ENCODE results near the gene RNASE1.
"Not testable (repeated sequence)": the region's sequence is repeated elsewhere in the genome, so short reads cannot be mapped to it uniquely, and the experiment has no call there.

The RNASE1 gene

DNA sequence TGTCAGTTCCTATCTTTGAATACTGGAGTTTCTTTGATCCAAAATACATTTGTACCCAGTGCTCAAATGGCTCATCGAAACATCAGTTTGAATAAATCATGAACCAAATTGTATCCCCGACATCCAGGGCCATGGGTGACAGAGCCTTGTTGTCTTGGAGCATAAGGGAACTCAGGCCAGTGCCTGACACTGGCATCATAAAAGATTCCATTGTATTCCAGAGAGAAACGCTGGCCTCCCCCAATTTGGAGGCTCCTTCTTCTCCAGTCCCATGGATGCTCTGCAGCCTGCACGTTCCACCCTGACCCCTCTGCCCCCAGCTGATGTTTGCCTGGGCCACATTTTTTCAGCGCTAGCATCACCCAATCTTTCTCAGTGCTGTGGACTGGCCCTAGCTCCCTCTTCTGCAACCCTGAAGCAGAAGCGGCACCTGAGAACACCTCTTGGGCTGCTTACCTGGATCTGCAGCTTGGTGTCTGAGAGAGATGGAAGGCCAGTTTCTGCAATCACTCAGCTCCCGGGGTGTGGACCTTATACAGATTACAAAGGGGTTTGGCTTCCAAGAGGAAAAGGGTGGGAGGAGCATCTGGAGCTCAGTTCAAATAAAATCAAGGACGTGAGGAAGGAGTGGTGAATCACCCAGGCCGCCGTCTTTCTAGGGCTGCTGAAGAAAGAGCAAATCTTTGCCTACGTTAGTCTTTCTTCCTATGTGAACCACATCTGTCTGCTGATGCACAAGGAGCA is at the start of gene RNASE1:
Gene RNASE1, minus strand, starts transcription at position 504 of the 744 bp plus-strand sequence. CDS start 776 bp downstream, outside the sequence.
- no peak for DNase-seq (ENCODE audit: low read depth in 2 of 2)

GRCh38 chr14:20848955-20849570 is 46.4 kb upstream of the RNASE1 start:
- DNase-seq (ENCODE audit: low read depth in 2 of 2), result no peak

DNA sequence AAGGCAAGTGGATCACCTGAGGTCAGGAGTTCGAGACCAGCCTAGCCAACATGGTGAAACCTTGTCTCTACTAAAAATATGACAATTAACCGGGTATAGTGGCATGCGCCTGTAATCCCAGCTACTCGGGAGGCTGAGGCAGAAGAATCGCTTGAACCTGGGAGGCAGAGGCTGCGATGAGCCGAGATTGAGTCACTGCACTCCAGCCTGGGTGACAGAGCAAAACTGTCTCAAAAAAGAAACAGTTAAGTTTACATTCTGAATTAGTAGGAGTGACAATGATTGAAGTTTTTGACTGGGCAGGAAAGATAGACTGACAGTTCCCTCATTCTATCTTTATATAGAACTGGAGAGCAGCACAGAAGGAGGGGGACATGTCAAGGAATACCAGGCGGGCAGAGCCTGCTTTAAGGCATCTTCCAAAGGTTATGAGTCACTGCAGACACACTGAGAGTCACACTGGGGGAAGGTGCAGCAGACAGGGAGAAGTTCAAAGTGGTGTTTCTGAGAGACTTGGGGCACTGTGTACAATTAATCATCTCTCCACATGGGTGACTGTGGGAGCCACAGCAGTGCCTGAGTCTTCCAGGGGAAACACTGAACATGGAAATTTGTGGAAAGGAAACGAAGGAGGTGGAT is 45.8 kb upstream of the RNASE1 start:
- no peak for DNase-seq (ENCODE audit: low read depth in 2 of 2)

- DNase-seq (ENCODE audit: low read depth in 2 of 2), result no peak
Measured at GRCh38 chr14:20846560-20846959, 43.9 kb upstream of the RNASE1 start.

- no peak for DNase-seq (ENCODE audit: low read depth in 2 of 2)
Measured at GRCh38 chr14:20841096-20841495, 38.5 kb upstream of the RNASE1 start.

GRCh38 chr14:20837831-20838230 is 35.2 kb upstream of the RNASE1 start:
- no peak for DNase-seq (ENCODE audit: low read depth in 2 of 2)

- DNase-seq (ENCODE audit: low read depth in 2 of 2), result no peak
Measured at GRCh38 chr14:20836668-20837338, 34.2 kb upstream of the RNASE1 start.

DNA sequence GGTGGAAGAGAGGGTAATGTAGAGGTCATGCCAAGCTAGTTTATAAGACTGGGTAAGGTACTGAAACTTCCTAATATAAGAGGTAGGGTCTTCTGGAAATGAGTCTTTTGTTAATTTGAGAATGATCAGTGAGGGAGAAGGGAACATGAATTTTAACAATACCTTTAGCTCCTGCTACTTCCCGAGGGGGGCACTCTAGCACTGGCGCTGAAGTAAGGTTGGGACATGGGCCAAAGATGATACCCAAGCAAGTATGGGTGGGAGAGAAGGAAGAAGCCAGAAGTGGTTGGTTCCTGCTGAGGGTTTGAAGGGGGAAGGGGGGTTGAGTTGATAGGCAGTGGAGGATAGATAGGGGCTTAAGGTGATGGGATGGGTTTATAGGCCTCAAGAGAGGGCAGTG is 32.3 kb upstream of the RNASE1 start:
- no peak for DNase-seq (ENCODE audit: low read depth in 2 of 2)

DNA sequence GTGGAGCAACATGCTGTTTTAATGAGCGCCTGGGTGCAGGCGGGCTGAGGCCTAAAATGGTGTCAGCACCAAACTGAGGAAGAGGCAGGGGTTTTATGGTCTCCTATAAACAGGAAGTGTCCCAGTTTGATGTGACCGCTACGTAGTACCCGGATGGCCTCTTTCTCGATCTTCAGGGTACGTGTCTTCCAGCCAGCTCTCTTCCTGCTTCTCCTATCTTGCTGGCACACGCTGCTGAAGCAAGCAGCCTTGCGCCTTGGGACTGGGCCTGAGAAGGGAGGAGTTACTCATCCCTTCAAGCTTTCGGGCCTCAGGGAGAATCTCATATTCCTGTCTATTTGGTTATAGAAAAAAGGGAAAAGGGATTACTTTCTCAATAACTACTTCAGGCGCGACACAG is 28.2 kb upstream of the RNASE1 start:
- no peak for DNase-seq (ENCODE audit: low read depth in 2 of 2)

DNA sequence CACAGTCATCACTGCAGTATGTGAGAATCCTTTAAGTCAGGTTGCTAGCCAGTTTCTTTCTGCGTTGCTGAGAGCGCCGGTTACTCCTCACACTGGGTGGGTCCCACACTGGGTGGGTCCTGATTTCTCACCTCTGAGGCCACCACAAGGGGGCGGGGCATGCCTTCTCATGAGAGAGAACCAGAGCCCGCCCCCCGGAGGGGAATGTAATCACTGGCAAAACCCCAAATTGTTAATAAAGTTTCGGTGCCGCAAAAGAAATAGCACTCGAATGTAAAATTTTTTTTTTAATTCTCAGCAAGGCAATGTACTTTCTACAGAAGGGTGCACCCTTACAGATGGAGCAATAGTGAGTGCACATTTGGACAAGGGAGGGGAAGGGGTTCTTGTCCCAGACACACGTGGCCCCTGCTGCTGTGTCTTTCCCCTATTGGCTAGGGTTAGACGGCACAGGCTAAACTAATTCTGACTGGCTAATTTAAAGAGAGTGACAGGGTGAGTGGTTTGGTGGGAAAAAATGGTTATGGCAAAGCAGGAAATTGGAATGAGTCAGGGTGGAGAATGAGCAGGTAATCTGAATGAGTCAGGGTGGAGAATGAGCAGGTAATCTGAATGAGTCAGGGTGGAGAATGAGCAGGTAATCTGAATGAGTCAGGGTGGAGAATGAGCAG is 25.5 kb upstream of the RNASE1 start:
- DNase-seq (ENCODE audit: low read depth in 2 of 2), result not testable (repeated sequence)

DNA sequence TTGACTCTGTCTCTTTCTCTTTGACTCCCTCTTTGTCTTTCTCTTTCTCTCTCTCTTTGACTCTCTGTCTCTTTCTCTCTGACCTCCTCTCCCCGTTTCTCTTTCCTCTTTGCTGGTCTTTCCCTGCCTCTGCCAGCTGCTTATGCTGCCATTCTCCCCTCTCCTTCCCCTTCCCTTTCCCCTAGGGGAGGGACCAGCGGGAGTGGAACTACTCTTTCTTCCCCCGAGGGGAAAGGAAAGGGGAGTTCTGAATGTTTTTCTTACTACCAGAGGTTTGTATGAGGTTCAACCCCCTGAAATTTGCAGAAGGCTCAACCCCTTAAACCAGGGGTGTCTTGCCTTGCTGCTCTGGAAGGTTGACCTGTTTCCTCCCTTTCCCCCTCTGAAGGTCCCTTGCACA is 24.7 kb upstream of the RNASE1 start:
- DNase-seq (ENCODE audit: low read depth in 2 of 2), result no peak

DNA sequence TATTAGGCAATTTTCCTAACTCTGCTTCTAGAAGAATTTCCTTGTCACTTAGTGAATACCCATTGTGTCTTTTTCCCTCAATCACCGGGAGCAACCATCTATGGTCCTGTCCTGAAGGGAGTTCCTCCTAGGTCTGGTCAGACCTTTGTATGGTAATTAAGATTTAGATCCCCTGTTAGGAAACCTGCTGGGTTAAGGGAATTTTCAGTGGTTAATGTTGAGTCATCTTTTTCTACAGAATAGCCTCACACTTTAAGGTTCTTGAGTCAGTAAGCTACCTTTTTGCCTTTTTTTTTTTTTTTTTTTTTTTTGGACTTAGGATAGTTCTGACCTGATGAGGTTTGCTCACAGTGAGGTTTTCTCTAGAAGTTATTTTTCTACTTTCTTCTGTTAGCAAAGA is 24.0 kb upstream of the RNASE1 start:
- not testable (repeated sequence) for DNase-seq (ENCODE audit: low read depth in 2 of 2)

DNA sequence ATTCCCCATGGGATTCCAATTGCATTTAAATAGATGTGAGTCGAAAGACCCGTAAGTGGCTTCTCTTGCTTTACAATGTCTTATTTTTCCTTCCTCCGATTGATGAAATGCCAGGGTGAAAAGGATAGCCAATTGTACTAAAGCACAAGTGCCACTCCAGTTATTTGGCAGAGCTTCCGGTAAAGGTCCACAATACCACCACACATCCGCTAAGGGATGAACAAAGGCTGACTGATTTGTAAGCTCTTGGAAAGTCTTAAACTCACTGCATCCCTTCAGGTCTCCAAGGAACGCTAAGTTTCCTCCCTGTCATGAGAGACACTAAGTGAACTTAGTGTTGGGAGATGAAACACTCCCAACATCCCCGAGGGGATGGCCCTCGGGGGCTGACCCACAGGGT is 21.2 kb upstream of the RNASE1 start:
- DNase-seq (ENCODE audit: low read depth in 2 of 2), result no peak

DNA sequence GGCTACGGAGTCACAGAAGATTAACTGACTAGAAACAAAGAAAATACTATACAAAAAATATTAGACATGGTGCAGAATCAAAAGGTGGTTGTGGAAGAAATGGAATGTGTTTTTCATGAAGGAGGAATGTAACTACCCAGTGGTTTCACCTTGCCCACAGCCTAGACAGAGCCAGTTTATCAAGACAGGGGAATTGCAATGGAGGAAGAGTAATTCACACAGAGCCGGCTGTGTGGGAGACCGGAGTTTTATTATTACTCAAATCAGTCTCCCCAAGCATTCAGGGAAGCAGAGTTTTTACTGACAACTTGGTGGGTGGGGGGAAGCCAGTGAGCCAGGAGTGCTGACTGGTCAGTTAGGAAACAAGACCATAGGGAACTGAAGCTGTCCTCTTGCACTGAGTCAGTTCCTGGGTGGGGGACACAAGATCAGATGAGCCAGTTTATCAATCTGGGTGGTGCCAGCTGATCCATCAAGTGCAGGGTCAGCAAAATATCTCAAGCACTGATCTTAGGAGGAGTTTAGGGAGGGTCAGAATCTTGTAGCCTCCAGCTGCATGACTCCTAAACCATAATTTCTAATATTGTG is 19.0 kb upstream of the RNASE1 start:
- DNase-seq (ENCODE audit: low read depth in 2 of 2), result not testable (repeated sequence)

- no peak for DNase-seq (ENCODE audit: low read depth in 2 of 2)
Measured at GRCh38 chr14:20820063-20820904, 17.6 kb upstream of the RNASE1 start.

GRCh38 chr14:20818861-20819260 is 16.2 kb upstream of the RNASE1 start:
- no peak for DNase-seq (ENCODE audit: low read depth in 2 of 2)

DNA sequence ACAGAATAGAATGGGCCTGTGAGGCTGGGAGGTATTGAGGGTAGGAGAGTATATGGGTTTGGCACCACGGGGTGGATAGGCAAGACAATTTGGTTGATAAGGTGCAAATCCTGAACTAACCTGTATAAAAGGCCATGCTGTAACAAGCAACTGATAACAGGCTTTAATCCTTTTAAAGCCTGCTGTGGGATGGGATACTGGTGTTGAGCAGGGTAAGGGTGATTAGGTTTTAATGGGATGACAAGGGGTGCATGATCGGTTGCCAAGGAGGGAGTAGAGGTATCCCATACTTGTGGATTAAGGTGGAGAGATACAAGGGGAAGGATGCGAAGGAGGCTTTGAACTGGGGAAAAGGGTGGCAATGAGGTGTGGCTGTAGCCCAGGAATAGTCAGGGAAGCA is 13.3 kb upstream of the RNASE1 start:
- not testable (repeated sequence) for DNase-seq (ENCODE audit: low read depth in 2 of 2)

DNA sequence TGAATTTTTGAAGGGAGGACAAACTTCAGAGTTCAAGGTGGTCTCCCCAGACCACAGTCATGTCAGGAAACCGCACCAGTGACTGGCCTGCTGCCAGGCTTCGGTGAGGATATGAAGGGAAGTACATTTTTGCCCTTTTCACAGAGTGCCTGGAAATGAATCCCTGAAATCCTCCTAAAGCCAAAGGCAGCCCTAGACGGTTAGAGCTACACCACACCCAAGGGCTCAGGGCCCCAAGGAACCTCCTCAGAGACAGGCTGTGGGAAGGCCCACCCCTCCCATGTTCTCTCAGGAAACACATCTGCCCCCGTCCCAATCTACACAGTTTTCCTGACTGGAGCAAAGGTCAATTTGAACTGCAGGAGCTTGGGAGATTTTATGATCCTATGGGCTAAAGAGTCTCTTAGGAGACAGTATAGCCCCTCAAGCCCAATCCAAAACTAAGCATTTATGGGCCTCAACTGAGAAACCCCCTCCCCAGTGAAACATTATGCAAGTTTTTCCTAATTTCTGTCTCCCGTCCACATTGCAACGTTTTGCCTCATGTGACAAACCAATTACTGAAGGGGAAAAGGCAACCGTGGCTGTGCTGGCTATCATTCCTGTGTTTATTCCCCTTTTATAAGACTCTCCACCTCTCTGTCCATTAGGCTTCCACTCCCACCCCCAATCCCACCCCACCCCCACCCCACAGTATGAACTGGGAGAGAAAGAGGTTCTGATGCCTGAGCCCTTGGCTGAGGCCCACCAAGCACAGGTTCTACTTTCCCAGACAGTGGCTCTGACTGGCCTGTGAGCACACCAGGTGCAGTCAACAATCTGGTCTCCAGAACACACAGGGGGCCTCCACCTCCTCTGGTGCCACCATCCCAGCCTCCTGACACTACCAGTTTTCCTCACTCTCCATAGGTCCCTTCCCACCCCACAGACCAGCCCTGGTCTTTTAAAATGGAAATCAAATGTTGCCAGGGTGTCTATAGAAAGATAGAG is 9.6 kb upstream of the RNASE1 start:
- no peak for DNase-seq (ENCODE audit: low read depth in 2 of 2)

DNA sequence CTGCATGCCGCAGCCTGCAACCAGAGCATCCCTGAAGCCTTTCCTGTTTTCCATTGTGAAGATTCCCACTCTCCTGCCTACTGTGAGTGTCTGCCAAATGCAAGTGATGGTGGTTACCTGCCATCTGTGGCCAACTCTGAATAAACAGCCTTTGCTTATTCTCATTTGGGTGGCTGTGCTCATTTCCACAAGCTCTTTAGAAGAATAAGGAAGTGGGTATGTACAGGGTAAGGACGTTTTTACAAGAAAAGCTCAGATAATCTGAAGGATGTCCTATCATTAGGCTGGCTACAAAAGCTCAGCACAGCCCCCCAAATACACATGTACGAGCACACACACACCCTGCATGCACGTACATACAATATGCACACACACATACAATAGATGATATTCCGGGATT is 7.3 kb upstream of the RNASE1 start:
- no peak for DNase-seq (ENCODE audit: low read depth in 2 of 2)

DNA sequence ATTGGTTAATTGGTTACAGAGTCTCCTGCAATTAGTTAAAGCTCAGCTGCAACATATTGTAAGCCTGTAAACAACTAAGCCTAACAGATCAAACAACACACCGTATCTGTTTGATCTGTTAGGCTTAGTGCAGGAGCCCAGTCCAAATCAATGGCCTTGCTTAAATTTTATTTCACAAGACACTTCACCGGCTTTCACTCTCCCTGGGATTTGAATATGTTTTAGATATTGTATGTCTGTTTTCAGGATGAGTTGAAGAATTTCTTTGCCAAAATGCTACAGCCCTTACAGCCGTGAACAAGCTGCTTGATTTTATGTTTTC is 5.5 kb upstream of the RNASE1 start:
- no peak for DNase-seq (ENCODE audit: low read depth in 2 of 2)

Data from stimulated activated CD4-positive, alpha-beta T cell treated with anti-CD3 and anti-CD28 coated beads, Interleukin-1b, Interleukin-23, amount 100 ng/mL, for 4 hours (primary cell).